DND-41 (cell line): ENCODE results near the gene CLIC1.
"Not testable (repeated sequence)": the region's sequence is repeated elsewhere in the genome, so short reads cannot be mapped to it uniquely, and the experiment has no call there.

Experiments used
- ATAC-seq: fragments of 200-7000 bp; cut with Tn5 transposase; 3 replicates; pipeline ENCODE4 v1.9.1; 2021; ENCODE audit warnings: low read depth; ENCODE audit not compliant: insufficient read depth
- DNase-seq: peaks from one replicate; pipeline ENCODE4 v3.0.0-alpha.2; 2020
- H2AFZ ChIP-seq: 2 replicates; pipeline ENCODE4 v1.6.0; 2012; ENCODE audit warnings: low read depth, low read length
- H3K27ac ChIP-seq: 2 replicates; pipeline ENCODE4 v1.5.1; 2012; ENCODE audit warnings: low read length, inconsistent platforms
- H3K27me3 ChIP-seq: fragments of 200-600 bp; sonication (generic); 2 replicates; pipeline ENCODE4 v1.6.0; 2012; ENCODE audit warnings: low read length, mild to moderate bottlenecking, inconsistent platforms; ENCODE audit not compliant: insufficient read depth, poor library complexity
- H3K36me3 ChIP-seq: 2 replicates; pipeline ENCODE4 v1.5.1; 2012; ENCODE audit warnings: low read length, inconsistent platforms; ENCODE audit not compliant: insufficient read depth
- H3K4me1 ChIP-seq: 2 replicates; pipeline ENCODE4 v1.5.1; 2012; ENCODE audit warnings: mild to moderate bottlenecking, low read length; ENCODE audit not compliant: insufficient read depth
- H3K4me2 ChIP-seq: 2 replicates; pipeline ENCODE4 v1.6.0; 2012; ENCODE audit warnings: mild to moderate bottlenecking, moderate library complexity, low read length, inconsistent platforms; ENCODE audit not compliant: insufficient read depth
- H3K4me3 ChIP-seq, 2 experiments: fragments of 200-600 bp in 1 of 2; shearing (Covaris generic) in 1 of 2; 2 replicates each; pipeline ENCODE4 v1.5.1; 2012 to 2016; ENCODE audit warnings: inconsistent platforms in 2 of 2, low read length in 2 of 2, mild to moderate bottlenecking in 2 of 2, low read depth in 1 of 2, moderate library complexity in 1 of 2
- H3K79me2 ChIP-seq: 2 replicates; pipeline ENCODE4 v1.6.0; 2012; ENCODE audit warnings: low read length, inconsistent platforms; ENCODE audit not compliant: insufficient read depth
- H3K9ac ChIP-seq: 2 replicates; pipeline ENCODE4 v1.6.0; 2012; ENCODE audit warnings: low read depth, mild to moderate bottlenecking, inconsistent platforms, low read length, moderate library complexity
- H3K9me3 ChIP-seq: 2 replicates; pipeline ENCODE4 v1.5.1; 2012; ENCODE audit warnings: low read length, moderate library complexity, mild to moderate bottlenecking, inconsistent platforms; ENCODE audit not compliant: insufficient read depth, severe bottlenecking
- H4K20me1 ChIP-seq: 2 replicates; pipeline ENCODE4 v1.6.0; 2012; ENCODE audit warnings: low read length; ENCODE audit not compliant: insufficient read depth
- EZH2 ChIP-seq: IDR thresholded peaks from 3 replicates; pipeline ENCODE4 v1.6.1; 2012; ENCODE audit warnings: borderline replicate concordance, low read depth, mild to moderate bottlenecking, moderate library complexity, low read length, inconsistent platforms; ENCODE audit not compliant: severe bottlenecking
- TF ChIP-seq, protein P1 (sequence below): IDR thresholded peaks from 2 replicates; pipeline ENCODE4 v1.5.1; 2012; ENCODE audit warnings: borderline replicate concordance, low read length, moderate library complexity, mild to moderate bottlenecking; ENCODE audit not compliant: poor library complexity, severe bottlenecking; ENCODE audit errors: extremely low read depth

The CLIC1 gene

DNA sequence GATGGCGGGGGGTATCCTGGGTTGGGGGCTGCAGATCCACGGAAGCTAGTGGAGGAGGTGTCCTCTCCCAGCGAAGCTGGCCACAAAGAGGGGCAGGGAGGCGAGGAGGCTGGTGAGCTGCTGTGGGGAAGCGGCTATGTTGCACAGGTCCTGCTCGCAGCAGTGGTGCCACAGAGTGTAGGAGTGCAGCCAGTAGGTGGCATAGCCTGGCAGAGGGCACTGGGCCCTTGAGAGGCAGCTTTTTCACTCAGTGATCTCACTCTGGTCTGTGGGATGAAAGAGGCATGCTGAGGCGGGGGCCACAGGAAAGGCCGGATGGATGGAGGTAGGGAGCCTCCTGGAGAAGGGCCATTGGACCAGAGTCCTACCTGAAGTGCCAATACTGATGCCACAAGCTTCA is 24.0 kb downstream of the CLIC1 start:
- Histone ChIP-seq H3K9ac (no peak overlapping the region), H3K27ac (no peak overlapping the region), H3K4me2 (no peak overlapping the region), H3K27me3 (no peaks in the 10 kb centered on the region), H3K4me3 (no peak overlapping the region), H3K79me2 (no peaks in the 10 kb centered on the region), H3K4me1 (no peaks in the 10 kb centered on the region), H4K20me1 (no peaks in the 10 kb centered on the region), H2AFZ (no peak overlapping the region), H3K9me3 (no peaks in the 10 kb centered on the region), H3K36me3 (no peaks in the 10 kb centered on the region)
- DNase-seq (no peak), ATAC-seq (peak; percentile 70)
- TF ChIP-seq EZH2, result no peak
- TF ChIP-seq, protein P1, sequence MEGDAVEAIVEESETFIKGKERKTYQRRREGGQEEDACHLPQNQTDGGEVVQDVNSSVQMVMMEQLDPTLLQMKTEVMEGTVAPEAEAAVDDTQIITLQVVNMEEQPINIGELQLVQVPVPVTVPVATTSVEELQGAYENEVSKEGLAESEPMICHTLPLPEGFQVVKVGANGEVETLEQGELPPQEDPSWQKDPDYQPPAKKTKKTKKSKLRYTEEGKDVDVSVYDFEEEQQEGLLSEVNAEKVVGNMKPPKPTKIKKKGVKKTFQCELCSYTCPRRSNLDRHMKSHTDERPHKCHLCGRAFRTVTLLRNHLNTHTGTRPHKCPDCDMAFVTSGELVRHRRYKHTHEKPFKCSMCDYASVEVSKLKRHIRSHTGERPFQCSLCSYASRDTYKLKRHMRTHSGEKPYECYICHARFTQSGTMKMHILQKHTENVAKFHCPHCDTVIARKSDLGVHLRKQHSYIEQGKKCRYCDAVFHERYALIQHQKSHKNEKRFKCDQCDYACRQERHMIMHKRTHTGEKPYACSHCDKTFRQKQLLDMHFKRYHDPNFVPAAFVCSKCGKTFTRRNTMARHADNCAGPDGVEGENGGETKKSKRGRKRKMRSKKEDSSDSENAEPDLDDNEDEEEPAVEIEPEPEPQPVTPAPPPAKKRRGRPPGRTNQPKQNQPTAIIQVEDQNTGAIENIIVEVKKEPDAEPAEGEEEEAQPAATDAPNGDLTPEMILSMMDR, result peak; percentile 48

DNA sequence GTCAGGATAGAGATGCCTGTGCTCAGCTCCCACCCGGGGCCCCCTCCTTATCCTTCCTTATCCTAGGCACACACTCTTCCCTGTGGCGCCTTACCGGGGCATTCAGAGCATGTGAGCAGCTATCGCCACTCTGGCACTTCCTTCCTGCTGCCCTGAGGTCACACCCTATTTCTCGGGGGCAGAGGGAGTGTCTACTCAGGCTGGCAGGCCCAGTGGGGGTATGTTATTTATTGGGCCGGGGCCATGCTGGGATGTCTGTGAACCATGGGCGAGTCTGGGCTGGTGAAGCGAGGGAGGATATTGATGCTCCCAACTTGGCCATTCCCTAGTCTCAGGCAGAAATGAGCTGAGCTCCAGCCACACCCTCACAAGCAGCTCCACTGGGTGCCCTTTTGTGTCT is 25.1 kb downstream of the CLIC1 start:
- DNase-seq, result no peak
- Histone ChIP-seq H4K20me1 (no peaks in the 10 kb centered on the region), H3K4me3 (no peak overlapping the region), H2AFZ (no peak overlapping the region), H3K27me3 (no peaks in the 10 kb centered on the region), H3K36me3 (no peaks in the 10 kb centered on the region), H3K27ac (no peak overlapping the region), H3K4me2 (no peak overlapping the region), H3K9me3 (no peaks in the 10 kb centered on the region), H3K9ac (no peak overlapping the region), H3K4me1 (no peaks in the 10 kb centered on the region), H3K79me2 (no peaks in the 10 kb centered on the region)
- TF ChIP-seq, protein P1, result no peak
- no peak for TF ChIP-seq EZH2
- no peak; the same call in 2 of the 3 replicates for ATAC-seq

DNA sequence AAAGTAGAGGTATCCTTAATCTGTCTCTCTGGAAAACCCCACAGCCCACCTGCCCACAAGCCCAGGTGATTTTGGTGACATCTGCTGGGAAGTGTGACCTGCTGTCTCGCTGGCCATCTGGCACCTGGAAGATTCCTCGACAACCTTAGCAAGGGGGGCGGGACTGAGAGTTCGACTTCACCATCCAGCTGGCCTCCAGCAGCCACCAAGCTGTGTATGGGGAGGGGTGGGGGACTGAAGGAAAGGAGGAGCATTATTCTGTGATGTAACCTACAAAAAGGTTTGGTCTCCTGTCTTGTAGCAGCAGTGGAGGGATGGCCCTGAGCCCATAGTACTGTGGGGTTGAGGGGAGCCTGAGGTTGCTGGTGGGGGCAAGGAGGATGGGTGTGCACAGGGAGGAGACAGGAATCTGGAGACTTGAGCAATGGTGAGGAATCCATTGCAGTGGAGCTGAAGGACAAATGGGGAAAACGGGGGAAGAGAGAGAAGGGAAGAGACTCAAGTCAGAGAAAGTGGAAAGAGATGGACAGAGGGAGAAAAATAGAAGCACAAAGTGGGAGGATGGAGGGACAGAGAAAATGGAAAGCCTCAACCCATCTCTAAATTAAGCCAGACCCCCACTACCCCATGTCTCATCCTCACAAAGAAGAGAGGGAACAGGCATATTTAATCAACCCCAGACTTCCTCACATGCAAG is 25.7 kb downstream of the CLIC1 start:
- H2AFZ ChIP-seq, result no peak overlapping the region
- no peaks in the 10 kb centered on the region for H3K36me3 ChIP-seq
- no peak overlapping the region for H3K9ac ChIP-seq
- no peaks in the 10 kb centered on the region for H3K27me3 ChIP-seq
- H3K4me2 ChIP-seq, result no peak overlapping the region
- no peak overlapping the region for H3K27ac ChIP-seq
- H4K20me1 ChIP-seq, result no peaks in the 10 kb centered on the region
- ATAC-seq, result no peak
- H3K4me3 ChIP-seq, result no peak overlapping the region
- H3K9me3 ChIP-seq, result no peaks in the 10 kb centered on the region
- DNase-seq, result no peak
- no peaks in the 10 kb centered on the region for H3K79me2 ChIP-seq
- H3K4me1 ChIP-seq, result no peaks in the 10 kb centered on the region
- no peak for TF ChIP-seq EZH2
- TF ChIP-seq, protein P1, result no peak

DNA sequence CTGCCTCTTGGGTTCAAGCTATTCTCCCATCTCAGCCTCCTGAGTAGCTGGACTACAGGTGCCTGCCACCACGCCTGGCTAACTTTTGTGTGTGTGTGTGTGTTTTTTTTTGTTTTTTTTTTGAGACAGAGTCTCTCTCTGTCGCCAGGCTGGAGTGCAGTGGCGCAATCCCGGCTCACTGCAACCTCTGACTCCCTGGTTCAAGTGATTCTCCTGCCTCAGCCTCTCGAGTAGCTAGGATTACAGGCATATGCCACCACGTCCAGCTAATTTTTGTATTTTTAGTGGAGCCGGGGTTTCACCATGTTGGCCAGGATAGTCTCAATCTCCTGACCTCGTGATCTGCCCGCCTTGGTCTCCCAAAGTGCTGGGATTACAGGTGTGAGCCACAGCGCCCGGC is 27.2 kb downstream of the CLIC1 start:
- not testable (repeated sequence) for H4K20me1 ChIP-seq, H3K9ac ChIP-seq, DNase-seq, H3K79me2 ChIP-seq, H2AFZ ChIP-seq, H3K4me2 ChIP-seq, H3K9me3 ChIP-seq, ATAC-seq, H3K27me3 ChIP-seq, H3K4me3 ChIP-seq, H3K36me3 ChIP-seq, H3K4me1 ChIP-seq, H3K27ac ChIP-seq
